GM19372 (cell line): ENCODE data around the gene CEP131.
"Not testable (repeated sequence)": the region's sequence is repeated elsewhere in the genome, so short reads cannot be mapped to it uniquely, and the experiment has no call there.

Experiments used
- ATAC-seq: cut with Tn5 transposase; IDR thresholded peaks from one replicate; pipeline ENCODE4 v1.9.1; 2021; ENCODE audit warnings: mild to moderate bottlenecking, low read depth, moderate library complexity; ENCODE audit not compliant: unreplicated experiment

CEP131 gene

GRCh38 chr17:81228834-81229665, 6.3 kb upstream of the CEP131 start:
- no peak for ATAC-seq

GRCh38 chr17:81228420-81228819, 5.7 kb upstream of the CEP131 start:
- ATAC-seq = no peak

- ATAC-seq = not testable (repeated sequence)
These were observed 4.9 kb upstream of the CEP131 start for GRCh38 chr17:81227630-81228029.

GRCh38 chr17:81223762-81224130, 981 bp upstream of the CEP131 start:
- ATAC-seq = no peak

- ATAC-seq = no peak
These were observed 202 bp downstream of the CEP131 start for GRCh38 chr17:81222620-81222905.

GRCh38 chr17:81221842-81222619, 734 bp downstream of the CEP131 start:
- ATAC-seq = no peak

GRCh38 chr17:81221371-81221841, 1.4 kb downstream of the CEP131 start:
- ATAC-seq = no peak

- no peak for ATAC-seq
These were observed 3.1 kb downstream of the CEP131 start for GRCh38 chr17:81219476-81220180.

GRCh38 chr17:81218991-81219390, 3.8 kb downstream of the CEP131 start:
- no peak for ATAC-seq

- ATAC-seq = no peak
These were observed 4.3 kb downstream of the CEP131 start for GRCh38 chr17:81218459-81218858.

- no peak for ATAC-seq
These were observed 5.3 kb downstream of the CEP131 start for GRCh38 chr17:81217491-81217890.

- ATAC-seq = no peak
These were observed 8.8 kb downstream of the CEP131 start for GRCh38 chr17:81213978-81214377.

GRCh38 chr17:81212365-81212764, 10.4 kb downstream of the CEP131 start:
- ATAC-seq = no peak

- no peak for ATAC-seq
These were observed 11.9 kb downstream of the CEP131 start for GRCh38 chr17:81210868-81211267.

- no peak for ATAC-seq
These were observed 12.3 kb downstream of the CEP131 start for GRCh38 chr17:81210466-81210865.

GRCh38 chr17:81209141-81209540, 13.6 kb downstream of the CEP131 start:
- ATAC-seq = no peak

- ATAC-seq = no peak
These were observed 14.1 kb downstream of the CEP131 start for GRCh38 chr17:81208651-81209050.

GRCh38 chr17:81207610-81208581, 14.9 kb downstream of the CEP131 start:
- no peak for ATAC-seq

- no peak for ATAC-seq
These were observed 16.1 kb downstream of the CEP131 start for GRCh38 chr17:81206657-81207056.

GRCh38 chr17:81206166-81206565, 16.6 kb downstream of the CEP131 start:
- ATAC-seq = no peak
